ENCODE measurements around the gene DHX58.

DHX58 gene

DNA sequence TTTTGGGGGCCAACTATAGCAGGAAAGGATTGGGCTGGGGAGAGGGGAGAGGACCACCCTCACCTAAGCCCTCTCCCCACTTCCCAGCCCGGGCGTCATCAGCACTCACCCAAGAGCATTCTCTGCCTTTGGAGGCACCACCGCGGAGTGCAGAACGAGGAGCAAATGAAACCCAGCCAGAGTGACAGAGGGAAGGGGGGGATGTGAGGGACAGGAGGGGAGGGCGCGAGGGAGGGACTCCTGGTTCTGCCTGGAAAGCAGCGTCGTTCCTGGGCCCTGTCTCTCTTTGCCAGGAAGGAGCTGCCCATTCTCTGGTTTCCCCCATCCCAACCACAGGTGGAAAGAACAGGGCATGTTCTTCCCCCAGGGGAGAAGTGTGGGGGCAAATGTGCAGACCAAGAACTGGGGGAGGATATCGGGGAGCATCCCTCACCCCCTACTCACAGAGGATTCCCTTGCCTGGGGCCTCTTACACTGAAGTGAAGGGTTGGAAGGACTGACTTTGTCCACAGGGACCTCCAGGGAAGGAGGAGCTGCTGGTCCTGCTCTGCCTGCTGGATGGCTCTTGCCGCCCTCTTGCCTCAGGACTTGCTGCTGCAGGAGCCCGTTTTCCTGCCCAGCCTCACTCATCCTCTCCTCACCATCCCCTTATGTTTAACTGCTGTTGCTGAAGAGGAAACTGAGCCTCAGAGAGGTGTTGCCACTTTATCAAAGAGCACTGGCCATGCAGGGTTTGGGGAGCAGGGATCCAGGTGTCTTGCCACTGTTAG is 58.6 kb downstream of the DHX58 start:
- no peak for DNase-seq (ENCODE audit: low spot score)

DNA sequence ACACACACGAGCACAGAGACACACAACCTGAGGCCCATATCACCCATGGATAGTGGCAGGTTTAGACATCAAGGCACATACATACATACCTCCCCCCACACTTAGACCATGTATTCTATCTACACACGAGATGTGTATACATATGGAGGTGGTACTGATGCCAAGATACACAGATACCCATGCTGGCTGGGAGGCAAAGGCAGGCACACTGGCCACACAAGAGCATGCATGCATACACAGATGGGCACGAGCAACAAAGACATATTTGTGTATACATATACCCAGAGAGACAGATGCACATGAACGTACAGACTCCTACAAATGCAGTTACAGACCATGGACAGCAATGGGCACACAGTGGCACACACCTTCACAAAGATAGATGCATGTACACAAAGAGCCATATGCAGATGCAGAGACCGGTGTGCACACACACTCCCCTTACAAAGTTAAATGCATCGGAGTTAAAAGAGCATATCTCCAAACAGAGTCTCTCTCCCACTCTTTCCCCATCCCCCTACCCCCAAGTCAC is 60.1 kb downstream of the DHX58 start:
- DNase-seq (ENCODE audit: low spot score), result no peak

DNA sequence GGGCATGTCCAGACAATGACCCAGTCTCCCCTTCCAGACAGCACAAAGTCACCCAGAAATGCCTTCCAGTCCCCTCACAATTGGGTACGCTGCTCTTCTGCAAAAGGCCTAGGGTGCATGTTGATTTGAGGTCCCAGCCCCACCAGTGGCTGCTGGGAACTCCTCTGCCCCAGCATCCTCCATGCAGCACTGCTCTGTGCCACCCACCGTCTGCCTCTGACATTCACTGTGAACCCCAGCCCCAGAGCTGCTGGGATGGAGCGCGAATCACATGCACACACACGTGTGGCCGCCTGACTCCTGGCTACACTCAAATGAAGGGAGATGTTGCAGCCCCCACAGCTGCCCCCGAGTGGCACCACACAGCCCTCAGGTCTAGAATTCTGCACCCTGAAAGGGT is 60.9 kb downstream of the DHX58 start:
- no peak for DNase-seq (ENCODE audit: low spot score)

Data from AG08396 (cell line).